ENCODE results near the gene GRK7.

- TF ChIP-seq CTCF (IDR thresholded peaks at IDR 0.05) (no peak), POLR2A (IDR thresholded peaks at IDR 0.05) (no peak)
Observed at GRCh38 chr3:141812586-141812985, 49.4 kb downstream of the GRK7 start.
